Lung (tissue), 12 donors: ENCODE measurements around the gene CABP7. TPM values are rescaled to one million over a fixed set of nuclear protein-coding genes. Genes with fewer than 3 reads are reported as not detected.

Source experiments
- ATAC-seq: fragments of 200-7000 bp; cut with Tn5 transposase; one replicate; pipeline ENCODE4 v1.9.1; 2020; ENCODE audit warnings: moderate number of reproducible peaks; ENCODE audit not compliant: insufficient read depth, low FRiP score
- DNase-seq, 3 donors: peaks; one replicate each; pipeline ENCODE4 v3.0.0-alpha.2; 2013 to 2017
- H3K27ac ChIP-seq, 2 donors: one replicate each; pipeline ENCODE4 v1.5.1; 2013; ENCODE audit warnings: mild to moderate bottlenecking in 2 of 2, moderate library complexity in 2 of 2, control low read depth in 1 of 2, inconsistent platforms in 1 of 2, low read depth in 1 of 2, low read length in 1 of 2
- H3K27me3 ChIP-seq, 3 donors: one replicate each; pipeline ENCODE4 v1.5.1; 2013; ENCODE audit warnings: low read length in 2 of 3; ENCODE audit not compliant: control insufficient read depth in 3 of 3, insufficient read depth in 3 of 3
- H3K36me3 ChIP-seq, 4 donors: one replicate each; pipeline ENCODE4 v1.5.1; 2013; ENCODE audit warnings: low read length in 4 of 4, mild to moderate bottlenecking in 1 of 4, moderate library complexity in 1 of 4; ENCODE audit not compliant: control insufficient read depth in 4 of 4, insufficient read depth in 4 of 4
- H3K4me1 ChIP-seq, 5 donors: one replicate each; pipeline ENCODE4 v1.5.1; 2013; ENCODE audit warnings: low read length in 5 of 5, mild to moderate bottlenecking in 2 of 5, moderate library complexity in 1 of 5; ENCODE audit not compliant: control insufficient read depth in 5 of 5, insufficient read depth in 5 of 5
- H3K4me3 ChIP-seq: one replicate; pipeline ENCODE4 v1.5.1; 2013; ENCODE audit warnings: mild to moderate bottlenecking, control low read depth, moderate library complexity
- H3K9ac ChIP-seq, 2 donors: one replicate each; pipeline ENCODE4 v1.5.1; 2013; ENCODE audit warnings: low read length in 2 of 2, control low read depth in 1 of 2; ENCODE audit not compliant: insufficient read depth in 1 of 2
- H3K9me3 ChIP-seq, 4 donors: one replicate each; pipeline ENCODE4 v1.5.1; 2013; ENCODE audit warnings: low read length in 3 of 4, mild to moderate bottlenecking in 1 of 4, moderate library complexity in 1 of 4; ENCODE audit not compliant: control insufficient read depth in 4 of 4, insufficient read depth in 3 of 4
- CTCF ChIP-seq: IDR thresholded peaks from 2 replicates; pipeline ENCODE4 v1.5.1; 2012; ENCODE audit warnings: mild to moderate bottlenecking; ENCODE audit errors: control extremely low read depth, extremely low read depth
- WGBS, 2 donors: extraction: QIAGEN DNeasy Blood & Tissue Kit; methylation state at CpG; one replicate each; pipeline ENCODE4 v1.1.7; 2013; 5-methylcytosine and 5-hydroxymethylcytosine counted together
- polyA plus RNA-seq, 2 donors: library from polyadenylated mRNA; stranded (reverse); fragments of 200-250 nt; gene quantifications; one replicate each; pipeline ENCODE4 v1.2.1, GENCODE V29; 2013
- total RNA-seq, 2 donors: library from RNA; depleted of rRNA in 1 of 2; stranded (reverse); fragments of >200 nt in 1 of 2; gene quantifications; one replicate each; pipeline ENCODE4 v1.2.1, GENCODE V29; 2014 to 2021
- donor health status: control.
- donor health status: control.
- donor health status: Bipolar disorder and iron deficiency.
- donor health status: healthy.
- donor health status: DM: yes; HTN: yes; CAD: no.

The CABP7 gene
- total and polyA plus RNA-seq, 4 donors, result 0.05 to 0.12 (median 0.06) TPM; not detected in 1

- H3K27ac ChIP-seq, result no peak overlapping the region
- H3K9me3 ChIP-seq, result peaks cover 0 to 4% (median 0%) of the 10 kb centered on the region in 4 donors
- H3K4me3 ChIP-seq, result no peak overlapping the region
- no peak overlapping the region for H3K9ac ChIP-seq
- WGBS, 2 donors, result 84 to 94% methylated on average over 11 of the region's 11 CpGs
- DNase-seq (no peak), ATAC-seq (no peak)
- H3K27me3 ChIP-seq, result peaks cover 0 to 34% (median 9%) of the 10 kb centered on the region in 3 donors
- peaks cover 0 to 4% (median 0%) of the 10 kb centered on the region in 5 donors for H3K4me1 ChIP-seq
- H3K36me3 ChIP-seq, result no peaks in the 10 kb centered on the region
- no peak for TF ChIP-seq CTCF
Observed at GRCh38 chr22:29717789-29718188, 2.0 kb upstream of the CABP7 start.

GRCh38 chr22:29718949-29719898 lies 579 bp upstream of the CABP7 start:
- no peak for TF ChIP-seq CTCF
- Histone ChIP-seq H3K27ac (no peak overlapping the region), H3K4me3 (no peak overlapping the region), H3K36me3 (no peaks in the 10 kb centered on the region), H3K27me3 (peaks cover 0 to 41% (median 9%) of the 10 kb centered on the region in 3 donors), H3K9ac (no peak overlapping the region), H3K4me1 (peaks cover 0 to 4% (median 0%) of the 10 kb centered on the region in 5 donors), H3K9me3 (peaks cover 0 to 4% (median 0%) of the 10 kb centered on the region in 4 donors)
- WGBS, 2 donors, result 40 to 46% methylated on average over 23 to 24 of the region's 24 CpGs
- DNase-seq (no peak), ATAC-seq (no peak)

- DNase-seq (no peak), ATAC-seq (no peak)
- Histone ChIP-seq H3K27ac (no peak overlapping the region), H3K4me3 (no peak overlapping the region), H3K36me3 (no peaks in the 10 kb centered on the region), H3K9ac (no peak overlapping the region), H3K4me1 (peaks cover 0 to 4% (median 0%) of the 10 kb centered on the region in 5 donors), H3K27me3 (peaks cover 0 to 42% (median 9%) of the 10 kb centered on the region in 3 donors), H3K9me3 (peaks cover 0 to 2% (median 0%) of the 10 kb centered on the region in 4 donors)
- WGBS, 2 donors, result 6 to 8% methylated on average over 38 to 53 of the region's 53 CpGs
- no peak for TF ChIP-seq CTCF
Observed at GRCh38 chr22:29720811-29721323, 1.1 kb downstream of the CABP7 start.
